Gastroesophageal sphincter (tissue), 3 donors: ENCODE measurements around the gene HSPA12B.

Experiments
- EP300 ChIP-seq: sonication (generic); formaldehyde crosslinking; IDR thresholded peaks from one replicate; pipeline ENCODE4 v1.6.1; 2017; ENCODE audit warnings: antibody characterized with exemption, mild to moderate bottlenecking
- POLR2A ChIP-seq, 2 donors: fragments of 450-650 bp; IDR thresholded peaks; one replicate each; pipeline ENCODE4 v1.6.1; 2017; ENCODE audit warnings: antibody characterized with exemption in 2 of 2, mild to moderate bottlenecking in 2 of 2, moderate library complexity in 1 of 2
- POLR2AphosphoS5 ChIP-seq: sonication (generic); formaldehyde crosslinking; IDR thresholded peaks from one replicate; pipeline ENCODE4 v1.6.1; 2017; ENCODE audit warnings: antibody characterized with exemption
- TF ChIP-seq, protein P1 (sequence below), 4 experiments: fragments of 200-600 bp in 2 of 4; fragments of 450-650 bp in 2 of 4; sonication (generic) in 1 of 4; IDR thresholded peaks; one replicate each; pipeline ENCODE4 v1.5.1; 2017 to 2019; ENCODE audit warnings: antibody characterized with exemption in 4 of 4, mild to moderate bottlenecking in 2 of 4, moderate library complexity in 2 of 4

DNA sequence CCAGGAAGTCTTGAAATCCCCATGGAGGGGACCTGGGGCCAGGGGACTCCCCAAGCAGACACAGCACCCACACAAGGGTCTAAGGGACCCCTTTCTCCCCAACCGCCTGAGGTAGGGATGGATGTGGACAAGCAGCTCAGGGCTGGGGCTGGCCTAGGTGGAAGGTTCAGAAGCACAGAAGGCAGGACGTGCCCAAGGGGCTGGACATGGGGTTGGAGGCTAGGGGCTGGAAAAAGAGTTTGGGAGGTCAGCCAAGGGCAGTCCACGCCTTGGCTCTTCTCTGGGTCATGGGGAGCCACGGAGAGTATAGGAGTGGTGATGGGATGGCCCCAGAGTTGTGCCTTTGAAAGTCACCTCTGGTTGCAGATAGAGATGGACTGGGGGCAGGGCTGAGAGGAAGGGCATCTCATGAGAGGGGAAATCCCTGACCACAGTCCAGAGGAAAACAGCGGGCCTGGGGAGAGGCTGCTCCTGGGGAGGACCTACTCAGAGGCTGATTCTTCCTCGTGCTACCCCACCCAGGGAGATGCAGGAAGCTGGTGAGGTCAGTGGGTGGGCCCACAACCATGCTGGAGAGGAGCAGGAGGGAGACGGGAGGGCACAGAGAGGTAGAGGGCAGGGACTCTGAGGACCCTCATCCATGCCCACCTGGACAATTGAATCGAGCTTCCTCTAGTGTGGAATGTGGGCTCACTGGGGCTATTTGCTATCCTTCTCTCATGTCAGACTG, 2.5 kb upstream of the HSPA12B start:
- TF ChIP-seq, protein P1, sequence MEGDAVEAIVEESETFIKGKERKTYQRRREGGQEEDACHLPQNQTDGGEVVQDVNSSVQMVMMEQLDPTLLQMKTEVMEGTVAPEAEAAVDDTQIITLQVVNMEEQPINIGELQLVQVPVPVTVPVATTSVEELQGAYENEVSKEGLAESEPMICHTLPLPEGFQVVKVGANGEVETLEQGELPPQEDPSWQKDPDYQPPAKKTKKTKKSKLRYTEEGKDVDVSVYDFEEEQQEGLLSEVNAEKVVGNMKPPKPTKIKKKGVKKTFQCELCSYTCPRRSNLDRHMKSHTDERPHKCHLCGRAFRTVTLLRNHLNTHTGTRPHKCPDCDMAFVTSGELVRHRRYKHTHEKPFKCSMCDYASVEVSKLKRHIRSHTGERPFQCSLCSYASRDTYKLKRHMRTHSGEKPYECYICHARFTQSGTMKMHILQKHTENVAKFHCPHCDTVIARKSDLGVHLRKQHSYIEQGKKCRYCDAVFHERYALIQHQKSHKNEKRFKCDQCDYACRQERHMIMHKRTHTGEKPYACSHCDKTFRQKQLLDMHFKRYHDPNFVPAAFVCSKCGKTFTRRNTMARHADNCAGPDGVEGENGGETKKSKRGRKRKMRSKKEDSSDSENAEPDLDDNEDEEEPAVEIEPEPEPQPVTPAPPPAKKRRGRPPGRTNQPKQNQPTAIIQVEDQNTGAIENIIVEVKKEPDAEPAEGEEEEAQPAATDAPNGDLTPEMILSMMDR (IDR thresholded peaks at IDR 0.05) = no peak
- TF ChIP-seq POLR2A (IDR thresholded peaks at IDR 0.05) (no peak), POLR2AphosphoS5 (no peak), EP300 (no peak)
